ENCODE measurements around the gene STARD13.

The STARD13 gene

DNA sequence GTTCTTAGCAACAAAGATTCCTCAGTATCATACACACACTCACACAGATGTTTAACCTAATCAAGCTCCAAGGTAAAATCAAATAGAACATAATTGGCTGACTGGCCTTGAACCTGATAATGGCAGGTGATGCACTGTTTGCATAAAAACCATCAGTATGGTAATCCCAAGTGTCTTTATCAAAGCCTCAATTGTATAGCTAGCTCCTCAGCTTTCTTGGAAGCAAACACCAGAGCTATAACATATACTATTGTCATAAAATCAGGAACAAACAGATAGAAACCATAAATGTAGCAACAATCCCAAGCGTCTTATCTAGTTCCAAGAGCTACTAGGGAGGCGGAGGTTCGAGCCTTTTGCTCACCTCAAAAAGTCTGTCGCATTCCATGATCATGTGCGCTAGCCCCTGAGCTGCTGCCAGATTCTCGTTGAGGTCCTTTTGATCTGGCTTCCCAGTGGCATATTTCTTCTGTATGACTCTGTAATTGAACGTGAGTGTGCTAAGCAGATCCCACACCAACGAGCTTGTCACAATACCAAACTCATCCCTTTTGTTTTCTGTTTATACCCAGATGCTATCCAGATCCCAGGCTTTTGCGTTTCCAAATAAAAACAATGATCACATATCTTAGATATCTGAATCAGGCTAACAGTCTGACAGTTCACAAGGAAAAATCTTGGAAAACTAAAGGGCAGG is 174.0 kb downstream of the STARD13 start:
- DNase-seq (ENCODE audit: low read depth) = no peak

DNA sequence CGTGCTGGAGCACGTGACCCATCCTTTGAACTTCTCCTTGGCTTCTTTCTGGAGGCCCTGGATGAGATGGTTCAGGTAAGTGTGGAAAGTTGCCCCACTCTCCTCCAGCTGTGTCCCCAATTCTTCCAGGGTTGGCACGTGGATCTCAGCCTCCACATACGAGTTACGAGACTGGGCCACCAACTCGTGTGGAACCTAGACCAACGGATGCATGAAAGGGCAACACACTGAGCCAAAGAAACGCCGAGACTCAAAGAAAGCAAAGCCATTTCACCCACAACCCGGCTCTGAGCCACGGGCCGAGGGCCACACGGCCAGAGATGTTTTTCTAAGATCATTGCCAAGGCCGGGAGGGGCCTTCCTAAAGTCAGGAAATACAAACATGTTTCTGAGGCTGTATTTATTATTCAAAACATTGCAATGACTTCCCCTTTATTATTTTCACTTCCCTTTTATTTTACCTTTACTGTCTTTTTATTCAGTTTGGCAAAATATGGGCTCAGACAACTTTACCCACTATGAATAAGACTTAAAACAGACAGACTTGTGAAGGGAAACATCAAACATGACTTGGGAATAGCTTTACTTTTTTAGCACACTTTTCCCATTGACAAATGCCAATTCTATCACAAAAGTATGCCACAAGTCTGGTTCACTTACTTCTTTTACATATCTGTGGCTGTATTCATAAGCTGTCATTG is 174.7 kb downstream of the STARD13 start:
- no peak for DNase-seq (ENCODE audit: low read depth)

DNA sequence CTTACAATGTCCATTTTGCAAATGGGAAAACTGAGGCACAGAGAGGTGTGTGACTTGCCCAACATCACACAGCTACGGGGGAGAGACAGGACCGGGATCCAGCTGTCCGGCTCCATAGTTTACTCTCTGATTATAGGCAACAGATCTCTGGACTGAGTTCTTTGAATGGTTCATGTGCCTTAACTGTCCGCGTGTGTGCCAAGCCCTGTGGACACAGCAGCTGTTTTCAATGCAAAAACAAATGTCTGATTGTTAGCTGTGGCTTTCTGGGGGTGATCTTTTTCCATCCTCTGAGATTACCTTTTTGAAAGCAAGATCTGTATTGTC is 175.2 kb downstream of the STARD13 start:
- DNase-seq (ENCODE audit: low read depth) = no peak

DNA sequence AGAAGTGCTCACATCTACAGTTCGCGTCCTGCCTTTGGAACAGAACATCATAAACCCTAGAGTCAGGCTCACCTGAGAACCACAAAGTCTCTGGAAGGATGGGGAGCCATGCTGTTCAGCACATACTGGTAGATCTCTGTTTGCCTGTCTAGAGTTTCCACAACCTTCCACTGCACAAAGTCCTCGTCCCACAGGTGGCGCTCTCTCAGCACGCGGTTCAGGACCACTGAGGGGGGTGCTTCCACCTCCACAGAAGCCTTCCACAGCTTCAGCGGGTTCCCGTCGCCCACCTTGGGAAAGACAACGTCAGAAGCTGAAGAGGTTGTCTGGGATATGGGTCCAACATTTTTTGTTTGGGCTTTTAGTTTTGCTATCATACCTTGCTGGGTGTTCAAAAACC is 175.8 kb downstream of the STARD13 start:
- no peak for DNase-seq (ENCODE audit: low read depth)

DNA sequence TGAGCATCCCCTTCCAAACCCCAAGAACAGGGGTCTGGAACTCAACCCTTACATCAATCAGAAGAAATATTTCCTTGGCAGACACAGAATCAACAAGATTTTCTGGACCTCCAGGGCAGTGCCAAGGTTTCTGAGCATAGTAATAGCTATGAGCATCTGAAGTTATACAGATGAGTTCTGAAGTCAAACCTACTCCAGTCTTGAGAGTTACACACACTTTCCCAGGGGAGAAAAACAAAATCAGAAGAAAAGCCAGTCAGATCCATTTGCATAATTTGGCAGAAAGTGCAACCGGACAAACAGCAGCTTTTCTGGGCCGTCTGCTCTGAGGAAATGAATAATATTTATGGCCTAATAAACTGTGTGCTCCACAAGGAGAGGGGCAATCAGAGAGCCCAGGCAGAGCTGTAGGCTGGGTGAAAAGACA is 176.3 kb downstream of the STARD13 start:
- no peak for DNase-seq (ENCODE audit: low read depth)

- no peak for DNase-seq (ENCODE audit: low read depth)
Measured at GRCh38 chr13:33108620-33109019, 176.9 kb downstream of the STARD13 start.

DNA sequence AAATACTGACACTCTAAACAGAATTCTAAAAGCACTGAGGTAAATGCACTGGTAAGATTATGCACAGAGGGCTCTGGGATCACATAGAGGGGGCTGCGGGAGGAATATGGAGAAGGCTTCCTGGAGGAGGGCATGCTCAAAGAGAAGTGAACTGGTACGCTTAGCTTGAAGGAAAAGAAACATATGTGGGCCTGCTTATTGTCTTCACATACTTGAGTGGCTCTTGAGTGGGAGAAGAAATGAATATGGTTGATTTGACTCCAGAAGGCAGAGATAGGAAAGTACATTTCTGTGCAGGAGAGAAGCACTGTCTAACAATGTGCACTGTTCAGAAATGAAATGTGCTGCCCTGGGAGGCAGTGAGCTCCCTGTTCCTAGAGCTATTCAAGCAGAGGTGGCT is 178.2 kb downstream of the STARD13 start:
- DNase-seq (ENCODE audit: low read depth) = no peak

DNA sequence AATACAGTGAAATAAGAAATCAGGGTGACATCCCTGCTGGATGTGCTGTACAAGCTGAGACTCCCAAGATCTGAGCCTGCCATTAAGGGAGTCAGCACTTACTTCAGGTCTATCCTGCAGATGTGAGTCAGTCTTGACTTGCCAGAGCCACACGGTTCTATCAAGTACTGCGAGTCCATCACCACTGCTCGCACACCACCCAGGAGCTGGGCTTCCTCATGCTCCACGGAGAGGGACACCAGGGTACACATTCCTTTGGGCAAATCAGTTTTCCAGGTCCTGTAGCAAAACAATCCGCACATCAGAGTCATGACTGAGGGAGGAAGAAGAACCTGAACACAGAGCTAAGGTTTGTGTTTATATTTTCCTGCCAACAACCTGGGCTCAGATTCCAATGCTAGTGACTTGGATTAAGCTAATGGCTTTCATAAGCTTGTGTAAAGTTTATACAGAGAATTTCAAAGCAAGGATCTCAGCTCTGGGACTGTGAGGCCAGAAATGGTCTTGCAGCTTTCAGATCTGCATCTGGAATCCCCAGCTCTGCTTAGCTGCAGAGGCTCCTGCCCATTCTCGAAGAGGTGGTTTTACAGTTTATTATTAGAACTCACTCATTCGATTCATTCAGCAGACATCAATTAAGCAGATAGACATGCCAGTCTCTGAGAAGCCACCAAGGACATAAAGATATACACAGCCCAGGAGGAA is 178.7 kb downstream of the STARD13 start:
- DNase-seq (ENCODE audit: low read depth) = no peak

- no peak for DNase-seq (ENCODE audit: low read depth)
Measured at GRCh38 chr13:33105387-33106005, 180.1 kb downstream of the STARD13 start.

DNA sequence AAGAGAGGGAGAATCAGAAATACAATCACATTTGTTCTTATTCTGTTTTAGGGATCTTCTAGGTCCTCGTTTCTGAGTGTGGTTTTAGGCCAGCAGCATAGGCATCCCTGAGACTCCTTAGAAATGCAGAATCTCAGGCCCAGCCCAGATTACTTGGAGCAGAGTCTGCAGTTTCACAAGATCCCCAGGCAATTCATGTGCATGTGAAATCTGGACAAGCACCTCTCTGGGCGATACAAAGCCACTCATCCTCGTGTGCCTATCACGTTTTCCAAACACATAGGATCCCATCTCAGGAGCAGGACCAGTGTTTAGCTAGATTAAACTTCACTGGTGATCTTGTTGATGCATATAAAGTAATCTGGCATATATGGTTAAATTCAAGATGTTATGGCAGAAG is 182.1 kb downstream of the STARD13 start:
- no peak for DNase-seq (ENCODE audit: low read depth)

- no peak for DNase-seq (ENCODE audit: low read depth)
Measured at GRCh38 chr13:33101835-33102234, 183.7 kb downstream of the STARD13 start.

- no peak for DNase-seq (ENCODE audit: low read depth)
Measured at GRCh38 chr13:33100886-33101285, 184.7 kb downstream of the STARD13 start.

DNA sequence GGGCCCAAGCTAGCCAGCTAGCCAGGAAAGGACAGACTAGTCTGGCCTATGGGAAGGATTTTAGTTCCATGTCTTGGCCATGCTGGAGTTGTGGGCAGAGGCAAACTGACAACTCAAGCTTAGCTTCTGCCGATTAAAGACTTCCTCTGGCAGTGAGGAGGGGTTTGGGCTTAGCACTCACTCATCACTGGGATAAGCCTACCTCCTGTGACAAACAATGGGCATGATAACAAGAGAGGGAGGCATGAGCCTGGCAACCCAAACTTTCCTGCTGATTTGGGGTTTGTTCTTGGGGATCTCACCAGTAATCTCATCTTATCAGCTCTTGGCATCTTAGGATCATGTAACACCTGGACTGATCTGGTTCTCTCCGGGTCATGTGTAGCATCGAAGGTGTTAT is 185.7 kb downstream of the STARD13 start:
- DNase-seq (ENCODE audit: low read depth) = no peak

DNA sequence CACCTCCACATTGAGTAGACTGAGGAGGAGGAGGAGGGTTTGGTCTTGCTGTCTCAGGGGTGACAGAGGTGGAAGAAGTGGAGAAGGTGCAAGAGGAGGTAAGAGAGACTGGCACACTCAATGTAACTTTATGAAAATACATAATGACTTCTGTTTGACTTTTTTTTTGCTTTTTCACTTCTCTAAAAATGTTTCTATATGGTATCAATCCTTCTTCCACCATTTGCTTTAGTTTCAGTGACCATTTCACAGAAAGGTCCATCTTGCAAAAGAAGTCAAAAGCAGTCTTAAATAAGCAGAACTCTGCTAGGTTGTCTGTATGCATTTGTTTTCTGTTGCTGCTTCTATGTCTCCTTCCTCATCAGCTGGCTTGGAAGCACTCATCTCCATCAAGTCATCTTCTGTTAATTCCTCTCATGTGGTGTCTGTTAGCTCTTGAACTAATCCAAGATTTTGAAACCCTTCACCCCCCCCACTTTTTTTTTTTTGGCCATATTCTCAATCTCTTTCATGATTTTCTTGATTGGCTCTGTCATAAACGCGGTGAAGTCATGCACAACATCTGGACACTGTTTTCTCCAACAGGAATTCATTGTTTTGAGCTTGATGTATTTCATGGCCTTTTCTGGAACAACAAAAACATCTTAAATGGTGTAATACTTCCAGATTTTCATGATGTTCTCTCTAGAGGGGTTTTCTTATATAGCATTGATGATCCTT is 188.5 kb downstream of the STARD13 start:
- DNase-seq (ENCODE audit: low read depth) = no peak

DNA sequence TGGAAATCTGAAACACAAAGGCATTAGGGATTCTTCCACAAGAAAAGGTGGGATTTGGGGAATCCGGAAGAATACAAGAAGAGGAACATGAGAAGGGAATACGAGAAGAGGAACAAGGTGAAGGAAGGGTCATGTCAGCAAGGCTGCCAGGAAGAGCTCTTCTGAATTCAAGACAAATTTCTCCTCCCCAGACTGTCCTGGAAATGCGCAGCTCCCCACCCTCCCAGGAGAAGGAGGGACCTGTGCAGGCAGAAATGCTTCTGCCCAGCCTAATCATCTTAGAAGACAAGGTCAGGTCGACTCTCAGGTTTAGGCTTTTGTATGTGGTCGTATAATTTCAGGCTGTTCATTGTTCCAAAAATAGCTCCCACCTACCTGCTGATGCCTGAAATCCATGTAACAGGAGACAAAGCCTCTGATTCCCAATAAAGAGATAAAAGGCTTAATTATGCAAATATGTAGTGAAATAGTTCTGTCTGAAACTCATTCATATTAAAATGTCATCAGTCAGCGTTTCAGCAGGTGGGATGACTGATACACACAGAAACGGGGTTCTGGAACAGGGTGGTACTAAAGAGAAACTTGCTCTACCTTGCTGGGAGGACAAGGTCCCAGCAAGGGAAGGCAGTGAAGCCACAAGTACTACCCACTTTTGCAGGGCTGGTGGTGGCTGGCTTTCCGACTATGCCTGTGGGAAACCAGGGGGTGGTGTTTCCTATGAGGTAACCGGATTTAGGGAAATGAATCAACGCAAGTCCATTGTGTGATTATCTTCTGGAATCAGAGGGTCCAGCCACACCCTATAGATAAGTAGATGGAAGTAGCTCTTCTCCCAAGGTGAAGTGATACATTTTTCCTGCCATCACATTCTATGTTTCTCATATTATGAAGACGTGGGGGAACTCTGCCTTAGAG is 193.2 kb downstream of the STARD13 start:
- no peak for DNase-seq (ENCODE audit: low read depth)

DNA sequence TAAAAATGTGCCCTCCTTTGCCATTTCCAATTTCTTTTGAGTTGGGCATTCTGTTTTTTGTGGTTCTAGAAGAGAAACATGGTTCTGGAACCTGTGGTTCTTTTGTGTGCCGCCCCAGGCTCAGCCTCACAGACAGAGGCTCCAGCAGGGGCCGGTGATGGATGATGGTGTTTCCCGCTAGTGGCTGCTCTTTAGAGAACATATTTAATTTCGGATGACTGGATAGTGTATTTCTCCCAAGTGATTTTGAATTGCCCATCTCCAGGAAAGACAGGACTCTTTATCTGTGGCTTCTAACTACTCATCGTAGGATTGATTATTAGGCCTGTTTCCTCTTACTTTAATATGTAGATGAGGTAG is 194.2 kb downstream of the STARD13 start:
- no peak for DNase-seq (ENCODE audit: low read depth)

GRCh38 chr13:33090755-33091414 is 194.7 kb downstream of the STARD13 start:
- DNase-seq (ENCODE audit: low read depth) = no peak

- DNase-seq (ENCODE audit: low read depth) = no peak
Measured at GRCh38 chr13:33089311-33089710, 196.2 kb downstream of the STARD13 start.

DNA sequence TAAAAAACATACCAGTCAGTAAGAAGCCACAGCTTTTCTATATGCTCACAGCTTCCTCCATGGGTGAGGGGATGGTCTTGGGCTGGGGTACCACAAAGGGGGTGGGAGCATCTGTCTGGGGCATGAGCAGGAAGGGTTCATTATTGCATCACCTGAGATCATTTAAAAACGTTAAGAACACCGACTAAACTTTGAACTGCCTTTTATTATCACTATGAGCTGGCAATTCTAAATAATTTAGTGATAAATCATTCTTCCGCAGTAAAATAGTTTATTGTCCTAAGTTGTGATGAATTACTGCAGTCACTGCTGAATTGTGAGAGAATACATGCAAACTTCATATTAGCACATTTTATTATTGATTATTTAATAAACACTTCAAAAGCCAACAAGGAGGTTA is 197.8 kb downstream of the STARD13 start:
- DNase-seq (ENCODE audit: low read depth) = no peak

DNA sequence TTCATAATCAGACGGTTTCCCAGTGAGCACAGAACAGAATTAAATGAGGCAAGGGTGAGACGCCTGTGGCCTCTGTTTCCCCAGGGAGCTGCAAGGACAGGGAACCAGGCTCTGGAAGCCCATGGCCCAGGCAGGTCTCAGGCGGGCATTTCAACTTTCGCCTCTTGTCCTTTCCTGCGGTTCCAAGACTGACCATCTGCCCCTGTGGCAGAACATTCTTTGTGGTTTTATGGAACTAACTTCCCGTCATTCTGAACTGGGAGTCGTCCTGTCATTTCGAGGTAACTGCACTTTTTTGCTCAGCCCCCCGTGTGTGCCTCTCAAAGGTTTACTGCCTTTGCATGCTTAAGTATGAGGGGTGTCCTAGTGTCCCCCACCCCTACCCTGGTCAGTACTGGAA is 198.5 kb downstream of the STARD13 start:
- no peak for DNase-seq (ENCODE audit: low read depth)

- DNase-seq (ENCODE audit: low read depth) = no peak
Measured at GRCh38 chr13:33083054-33083453, 202.5 kb downstream of the STARD13 start.

Data from activated T-helper 1 cell treated with Interleukin-2 at 50 U/mL for 16 hours (primary cell).